ENCODE data around the gene RHBDL2.

RHBDL2 gene

DNA sequence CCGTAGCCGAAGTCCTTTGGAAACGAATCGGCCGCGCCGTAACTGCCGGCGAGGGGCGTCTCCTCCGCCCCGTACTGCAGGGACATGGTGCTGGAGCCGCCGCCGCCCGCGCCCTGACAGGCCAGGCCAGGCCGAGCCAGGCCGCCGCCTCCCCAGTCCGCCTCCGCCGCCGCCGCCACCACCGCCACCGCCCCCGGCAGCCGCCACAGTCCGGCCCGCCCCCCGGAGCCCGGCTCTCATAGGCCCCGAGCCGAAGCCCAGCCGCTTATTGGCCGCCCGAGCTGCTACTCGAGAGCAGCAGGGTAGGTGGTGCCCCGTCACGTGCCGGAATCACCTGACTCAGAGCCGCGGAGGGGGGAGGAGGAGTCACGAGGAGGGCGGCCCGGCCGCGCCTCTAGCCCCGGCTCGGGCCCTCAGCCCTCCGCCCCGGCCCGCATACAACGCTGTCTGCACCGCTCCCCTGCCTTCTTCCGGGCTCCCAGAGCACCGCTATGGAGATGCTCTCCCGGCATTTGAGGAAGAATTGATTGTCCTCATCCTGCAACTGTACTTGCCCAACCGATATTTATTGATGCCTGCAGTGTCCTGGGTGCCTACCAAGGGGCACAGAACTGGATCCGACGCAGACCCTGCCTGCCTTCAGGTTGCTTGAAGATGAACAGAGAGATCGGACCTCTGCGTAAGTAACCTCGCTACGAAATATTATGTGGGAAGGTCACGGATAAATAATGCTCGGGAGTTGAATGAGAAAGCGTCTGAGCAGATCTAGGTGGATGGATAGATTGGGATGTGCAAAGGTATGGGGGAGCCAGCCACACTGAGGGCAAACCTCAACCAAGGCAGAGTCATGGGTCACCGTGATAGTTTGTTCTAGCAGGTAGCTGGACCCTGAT, 81.8 kb downstream of the RHBDL2 start, which contains the start of gene RRAGC:
TSS of gene RRAGC (minus strand) at position 212 of the 893 bp plus-strand sequence. CDS start at position 86, 126 bp downstream.
- Histone ChIP-seq H3K79me2 (ENCODE audit: control insufficient read depth, low read length) (peaks cover 31% of the 10 kb centered on the region), H3K4me1 (ENCODE audit: control insufficient read depth, low read length) (peaks cover 25% of the 10 kb centered on the region), H3K27ac (ENCODE audit: low read depth, low read length) (0 out of 2 replicates have a peak within 1 kb of the TSS, but pooled peaks have one; percentile 25), H3K36me3 (ENCODE audit: control insufficient read depth, low read length) (peaks cover 42% of the 10 kb centered on the region), H3F3A (ENCODE audit: control insufficient read depth, insufficient read depth) (0 out of 2 replicates have a peak, but pooled peaks cover 2% of the 10 kb centered on the region), H3K4me3 (ENCODE audit: low read length) (peak within 1 kb of the TSS; percentile 99), H3K27me3 (ENCODE audit: control insufficient read depth, low read length) (no peaks in the 10 kb centered on the region), H3K4me2 (ENCODE audit: low read length) (peak within 1 kb of the TSS; percentile 99), H4K20me1 (ENCODE audit: control insufficient read depth, insufficient read depth, low read depth, low read length) (peaks cover 4% of the 10 kb centered on the region; the same call in 1 of the 2 replicates), H3K9me3 (ENCODE audit: control insufficient read depth, insufficient read depth, low read length) (no peaks in the 10 kb centered on the region), H3K9me2 (replicated peaks; ENCODE audit: control insufficient read depth, low read length) (no peaks in the 10 kb centered on the region)
- TF ChIP-seq EZH2phosphoT487 (IDR thresholded peaks at IDR 0.05; ENCODE audit: borderline replicate concordance, low read length) = no peak
- TF ChIP-seq, protein P1, sequence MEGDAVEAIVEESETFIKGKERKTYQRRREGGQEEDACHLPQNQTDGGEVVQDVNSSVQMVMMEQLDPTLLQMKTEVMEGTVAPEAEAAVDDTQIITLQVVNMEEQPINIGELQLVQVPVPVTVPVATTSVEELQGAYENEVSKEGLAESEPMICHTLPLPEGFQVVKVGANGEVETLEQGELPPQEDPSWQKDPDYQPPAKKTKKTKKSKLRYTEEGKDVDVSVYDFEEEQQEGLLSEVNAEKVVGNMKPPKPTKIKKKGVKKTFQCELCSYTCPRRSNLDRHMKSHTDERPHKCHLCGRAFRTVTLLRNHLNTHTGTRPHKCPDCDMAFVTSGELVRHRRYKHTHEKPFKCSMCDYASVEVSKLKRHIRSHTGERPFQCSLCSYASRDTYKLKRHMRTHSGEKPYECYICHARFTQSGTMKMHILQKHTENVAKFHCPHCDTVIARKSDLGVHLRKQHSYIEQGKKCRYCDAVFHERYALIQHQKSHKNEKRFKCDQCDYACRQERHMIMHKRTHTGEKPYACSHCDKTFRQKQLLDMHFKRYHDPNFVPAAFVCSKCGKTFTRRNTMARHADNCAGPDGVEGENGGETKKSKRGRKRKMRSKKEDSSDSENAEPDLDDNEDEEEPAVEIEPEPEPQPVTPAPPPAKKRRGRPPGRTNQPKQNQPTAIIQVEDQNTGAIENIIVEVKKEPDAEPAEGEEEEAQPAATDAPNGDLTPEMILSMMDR (IDR thresholded peaks at IDR 0.05; ENCODE audit: low read depth, low read length, poor library complexity, severe bottlenecking) = no peak

DNA sequence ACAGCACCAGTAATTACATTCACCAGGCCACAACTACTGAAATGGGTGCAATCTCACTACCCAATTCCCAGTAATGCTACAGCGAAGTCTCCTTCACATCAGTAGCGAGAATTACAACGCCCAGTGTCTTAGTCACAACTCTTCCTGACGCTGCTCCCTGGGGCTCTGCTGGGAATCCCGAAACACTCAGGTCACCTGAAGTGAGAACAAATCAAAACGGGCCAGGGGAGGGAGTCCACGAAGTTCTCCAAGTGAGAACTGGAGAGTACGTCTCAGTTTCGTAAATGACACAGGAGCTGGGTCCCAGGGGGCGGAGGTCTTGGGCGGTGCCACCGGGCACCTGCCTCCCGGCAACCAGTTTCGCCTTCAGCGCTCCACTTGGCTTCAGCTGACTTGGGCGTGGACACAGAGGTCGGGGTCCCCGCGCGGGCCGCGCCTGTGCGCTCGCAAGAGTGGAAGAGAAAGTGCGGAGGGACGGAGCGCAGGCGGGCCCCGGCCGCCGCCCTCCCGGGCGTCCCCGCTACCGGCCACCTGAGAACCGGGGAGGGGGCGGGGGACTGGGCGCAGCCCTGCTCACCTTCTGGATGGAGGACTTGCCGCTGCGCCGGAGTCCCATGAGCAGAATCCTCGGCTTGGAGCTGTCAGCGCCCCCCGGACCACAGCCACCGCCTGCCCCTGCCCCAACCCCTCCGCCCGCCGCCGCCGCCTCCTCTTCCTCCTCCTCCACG, 82.6 kb downstream of the RHBDL2 start:
- H3F3A ChIP-seq (ENCODE audit: control insufficient read depth, insufficient read depth) = 0 out of 2 replicates have a peak, but pooled peaks cover 2% of the 10 kb centered on the region
- no peaks in the 10 kb centered on the region for H3K9me2 ChIP-seq (replicated peaks; ENCODE audit: control insufficient read depth, low read length)
- H3K4me2 ChIP-seq (ENCODE audit: low read length) = peak overlapping the region; percentile 80
- TF ChIP-seq, protein P1 (IDR thresholded peaks at IDR 0.05; ENCODE audit: low read depth, low read length, poor library complexity, severe bottlenecking) = no peak
- no peak for TF ChIP-seq EZH2phosphoT487 (IDR thresholded peaks at IDR 0.05; ENCODE audit: borderline replicate concordance, low read length)
- H3K79me2 ChIP-seq (ENCODE audit: control insufficient read depth, low read length) = peaks cover 31% of the 10 kb centered on the region
- H3K9me3 ChIP-seq (ENCODE audit: control insufficient read depth, insufficient read depth, low read length) = no peaks in the 10 kb centered on the region
- H4K20me1 ChIP-seq (ENCODE audit: control insufficient read depth, insufficient read depth, low read depth, low read length) = peaks cover 4% of the 10 kb centered on the region; the same call in 1 of the 2 replicates
- no peaks in the 10 kb centered on the region for H3K27me3 ChIP-seq (ENCODE audit: control insufficient read depth, low read length)
- H3K27ac ChIP-seq (ENCODE audit: low read depth, low read length) = no peak overlapping the region
- peaks cover 35% of the 10 kb centered on the region for H3K36me3 ChIP-seq (ENCODE audit: control insufficient read depth, low read length)
- peak overlapping the region; percentile 77 for H3K4me3 ChIP-seq (ENCODE audit: low read length)
- peaks cover 25% of the 10 kb centered on the region for H3K4me1 ChIP-seq (ENCODE audit: control insufficient read depth, low read length)

DNA sequence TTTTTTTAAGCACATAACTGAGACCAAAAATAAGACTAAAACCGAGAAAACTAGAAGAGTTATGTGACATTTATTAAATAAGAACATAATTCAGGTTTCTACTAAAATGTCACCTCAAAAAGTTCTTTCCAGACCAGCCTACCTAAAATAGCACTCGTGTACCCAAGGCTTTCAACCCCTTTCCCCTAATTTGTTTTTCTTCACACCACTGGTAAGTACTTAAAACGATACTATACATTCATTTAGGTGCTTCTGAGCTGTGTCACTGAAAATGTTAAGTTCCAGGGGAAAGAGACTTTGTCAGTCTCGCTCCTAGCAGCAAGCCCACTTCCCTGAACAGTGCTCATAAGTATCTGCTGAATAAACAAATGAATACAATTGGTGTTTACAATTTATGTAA, 88.8 kb downstream of the RHBDL2 start:
- Histone ChIP-seq H3K79me2 (ENCODE audit: control insufficient read depth, low read length) (peaks cover 7% of the 10 kb centered on the region), H3K36me3 (ENCODE audit: control insufficient read depth, low read length) (peaks cover 28% of the 10 kb centered on the region), H3F3A (ENCODE audit: control insufficient read depth, insufficient read depth) (peaks cover 4% of the 10 kb centered on the region; the same call in 1 of the 2 replicates), H4K20me1 (ENCODE audit: control insufficient read depth, insufficient read depth, low read depth, low read length) (no peaks in the 10 kb centered on the region), H3K27me3 (ENCODE audit: control insufficient read depth, low read length) (no peaks in the 10 kb centered on the region), H3K4me3 (ENCODE audit: low read length) (no peak overlapping the region), H3K27ac (ENCODE audit: low read depth, low read length) (no peak overlapping the region), H3K9me3 (ENCODE audit: control insufficient read depth, insufficient read depth, low read length) (no peaks in the 10 kb centered on the region), H3K9me2 (replicated peaks; ENCODE audit: control insufficient read depth, low read length) (no peaks in the 10 kb centered on the region), H3K4me1 (ENCODE audit: control insufficient read depth, low read length) (peaks cover 17% of the 10 kb centered on the region), H3K4me2 (ENCODE audit: low read length) (no peak overlapping the region)
- TF ChIP-seq EZH2phosphoT487 (IDR thresholded peaks at IDR 0.05; ENCODE audit: borderline replicate concordance, low read length) = no peak
- TF ChIP-seq, protein P1 (IDR thresholded peaks at IDR 0.05; ENCODE audit: low read depth, low read length, poor library complexity, severe bottlenecking) = no peak

Measured in DOHH2 (cell line).